ENCODE results near the gene GPR132.
"Not testable (repeated sequence)": the region's sequence is repeated elsewhere in the genome, so short reads cannot be mapped to it uniquely, and the experiment has no call there.

The GPR132 gene

DNA sequence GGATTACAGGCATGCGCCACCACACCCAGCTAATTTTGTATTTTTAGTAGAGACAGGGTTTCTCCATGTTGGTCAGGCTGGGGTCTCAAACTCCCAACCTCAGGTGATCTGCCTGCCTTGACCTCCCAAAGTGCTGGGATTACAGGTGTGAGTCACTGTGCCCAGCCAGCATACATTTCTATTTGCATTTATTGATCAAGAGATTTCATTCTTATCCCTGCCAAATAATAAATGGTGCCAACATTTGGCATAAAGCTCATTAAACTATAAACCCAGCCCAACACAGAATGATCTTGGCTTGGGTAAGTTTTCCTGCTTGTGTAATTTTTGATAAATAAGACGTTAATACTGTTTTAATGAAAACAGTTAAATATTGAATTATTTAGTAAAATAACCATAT, 29.6 kb downstream of the GPR132 start:
- DNase-seq: not testable (repeated sequence)

DNA sequence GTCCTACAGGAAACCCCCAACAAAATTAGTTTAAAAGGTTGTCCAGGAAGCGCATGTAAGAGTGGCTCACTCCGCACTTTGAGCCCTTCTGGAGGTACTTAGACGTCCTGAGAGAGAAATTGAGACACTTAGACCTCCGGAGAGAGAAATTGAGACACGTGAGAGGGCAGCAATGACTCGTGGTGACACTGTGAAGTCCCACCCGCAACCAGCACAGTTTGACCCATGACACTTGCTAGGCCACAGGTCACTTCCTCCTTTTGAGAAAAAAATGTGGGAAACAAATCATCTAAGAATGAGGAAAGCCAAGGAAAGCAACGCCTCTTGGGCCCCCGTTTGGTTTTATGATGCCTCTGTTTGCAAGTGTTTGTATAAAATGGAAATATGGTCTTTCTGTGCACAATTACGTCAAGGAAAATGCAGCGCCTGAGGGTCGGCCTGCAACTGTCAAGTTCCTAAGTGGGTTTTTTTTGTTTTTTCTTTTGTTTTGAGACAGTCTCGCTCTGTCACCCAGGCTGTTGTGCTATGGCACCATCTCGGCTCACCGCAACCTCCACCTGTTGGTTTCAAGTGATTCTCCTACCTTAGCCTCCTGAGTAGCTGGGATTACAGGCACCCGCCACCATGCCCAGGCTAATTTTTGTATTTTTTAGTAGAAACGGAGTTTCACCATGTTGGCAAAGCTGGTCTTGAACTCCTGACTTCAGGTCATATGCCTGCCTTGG, 30.8 kb downstream of the GPR132 start:
- no peak for DNase-seq

DNA sequence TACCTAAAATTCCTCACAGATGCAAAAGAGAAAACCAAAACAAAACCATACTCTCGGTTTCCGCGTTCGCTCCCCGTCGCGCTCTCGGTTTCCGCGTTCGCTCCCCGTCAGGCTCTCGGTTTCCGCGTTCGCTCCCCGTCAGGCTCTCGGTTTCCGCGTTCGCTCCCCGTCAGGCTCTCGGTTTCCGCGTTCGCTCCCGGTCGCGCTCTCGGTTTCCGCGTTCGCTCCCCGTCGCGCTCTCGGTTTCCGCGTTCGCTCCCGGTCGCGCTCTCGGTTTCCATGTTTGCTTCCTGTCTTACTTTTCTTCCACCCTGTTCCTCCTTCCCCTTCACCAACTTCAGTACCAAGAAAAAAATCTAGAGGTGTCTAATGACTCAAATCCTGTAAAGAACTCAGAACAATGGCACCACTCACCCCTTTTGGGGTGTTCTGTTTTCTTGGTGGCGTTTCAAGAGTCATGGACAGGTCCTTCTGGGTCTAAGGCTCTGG, 31.8 kb downstream of the GPR132 start:
- DNase-seq: not testable (repeated sequence)

DNA sequence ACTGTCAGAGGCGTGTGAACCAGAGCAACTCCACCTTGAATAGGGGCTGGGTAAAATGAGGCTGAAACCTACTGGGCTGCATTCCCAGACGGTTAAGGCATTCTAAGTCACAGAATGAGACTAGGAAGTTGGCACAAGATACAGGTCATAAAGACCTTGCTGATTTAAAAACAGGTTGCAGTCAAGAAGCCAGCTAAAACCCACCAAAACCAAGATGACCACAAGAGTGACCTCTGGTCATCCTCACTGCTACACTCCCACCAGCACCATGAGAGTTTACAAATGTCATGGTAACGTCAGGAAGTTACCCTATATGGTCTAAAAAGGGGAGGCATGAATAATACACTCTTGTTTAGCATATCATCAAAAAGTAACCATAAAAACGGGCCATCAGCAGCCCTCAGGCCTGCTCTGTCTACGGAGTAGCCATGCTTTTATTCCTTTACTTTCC, 32.8 kb downstream of the GPR132 start:
- DNase-seq: not testable (repeated sequence)

DNA sequence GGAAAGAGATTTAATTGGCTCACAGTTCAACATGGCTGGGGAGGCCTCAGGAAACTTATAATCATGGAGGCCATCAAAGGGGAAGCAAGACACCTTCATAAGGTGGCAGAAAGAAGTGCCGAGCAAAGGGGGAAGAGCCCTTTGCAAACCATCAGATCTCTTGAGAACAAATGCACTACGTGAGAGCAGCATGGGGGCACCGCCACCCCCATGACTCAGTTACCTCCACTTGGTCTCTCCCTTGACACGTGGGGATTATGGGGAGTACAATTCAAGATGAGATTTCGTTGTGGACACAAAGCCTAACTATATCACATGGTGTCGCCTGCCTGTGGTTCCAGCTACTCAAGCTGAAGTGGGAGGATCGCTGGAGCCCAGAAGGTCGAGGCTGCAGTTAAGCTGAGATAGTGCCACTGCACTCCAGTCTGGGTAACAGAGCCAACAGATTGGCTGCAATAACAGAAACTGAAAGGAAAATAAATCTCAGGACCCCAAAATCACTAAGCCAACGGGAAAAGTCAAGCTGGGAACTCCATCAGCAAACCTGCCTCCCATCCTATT, 34.3 kb downstream of the GPR132 start:
- no peak for DNase-seq

DNA sequence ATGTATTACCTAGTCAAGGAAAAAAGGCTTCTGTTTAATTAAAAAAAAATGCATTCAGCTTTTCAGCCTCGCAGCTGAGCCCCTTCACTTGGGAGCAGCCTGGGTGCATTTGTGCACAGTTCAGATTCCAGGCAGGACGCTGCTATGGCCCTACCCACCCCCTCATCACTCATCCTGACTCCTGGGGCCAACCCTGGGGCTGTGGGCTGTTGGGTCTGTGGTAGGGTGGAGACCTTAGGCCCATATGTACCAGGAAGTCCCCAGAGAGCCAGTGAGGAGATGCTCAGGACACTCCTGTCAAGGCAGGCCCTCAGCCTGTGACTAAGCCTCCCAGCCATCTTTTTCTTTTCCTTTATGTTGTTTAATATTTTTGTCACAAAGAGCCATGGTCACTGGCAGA, 35.0 kb downstream of the GPR132 start:
- DNase-seq: no peak

DNA sequence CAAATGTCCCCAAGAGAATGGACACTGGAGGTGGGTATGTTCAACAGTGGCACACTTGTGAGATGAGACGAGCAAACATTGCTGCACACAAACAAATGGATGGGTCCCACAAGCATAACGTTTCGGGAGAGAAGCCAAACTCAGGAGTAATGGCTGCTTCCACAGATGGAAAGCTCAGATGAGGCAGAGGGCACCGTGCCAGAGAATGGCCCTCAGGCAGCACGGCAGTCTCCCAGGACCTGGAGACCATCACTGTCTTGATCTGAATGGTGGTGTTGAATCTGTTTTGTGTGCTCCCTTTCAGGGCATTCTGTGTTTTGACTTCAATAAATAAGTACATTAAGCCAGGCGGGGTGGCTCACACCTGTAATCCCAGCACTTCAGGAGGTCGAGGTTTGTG, 35.8 kb downstream of the GPR132 start:
- DNase-seq: no peak

DNA sequence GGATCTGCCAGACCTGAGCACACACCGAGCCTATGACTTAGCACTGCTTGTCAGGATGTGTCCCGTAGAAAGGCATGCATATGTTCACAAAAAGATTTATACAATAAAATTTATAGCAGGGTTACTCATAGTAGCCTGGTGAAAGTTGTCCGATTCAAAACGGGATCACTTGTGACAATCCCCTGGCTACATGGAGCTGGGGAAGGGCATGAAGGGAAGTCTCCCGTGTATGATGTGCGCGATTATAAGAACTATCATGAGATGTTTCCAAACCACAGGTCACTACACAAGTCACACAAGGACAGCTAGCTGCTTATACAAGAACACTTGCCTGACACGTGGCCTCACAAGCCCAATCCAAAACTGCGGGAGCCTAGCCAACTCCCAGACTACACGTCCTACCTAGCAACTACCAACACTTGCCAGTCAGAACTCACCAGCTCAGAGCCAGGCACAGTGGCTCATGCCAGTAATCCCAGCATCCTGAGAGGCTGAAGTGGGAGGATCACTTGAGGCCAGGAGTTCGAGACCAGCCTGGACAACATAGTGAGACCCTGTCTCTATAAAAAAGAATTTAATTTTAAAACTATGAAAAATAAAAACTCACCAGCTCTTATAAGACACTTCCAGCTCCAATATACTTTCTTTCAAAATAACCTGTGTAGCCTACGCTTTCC, 36.8 kb downstream of the GPR132 start:
- no peak for DNase-seq

DNA sequence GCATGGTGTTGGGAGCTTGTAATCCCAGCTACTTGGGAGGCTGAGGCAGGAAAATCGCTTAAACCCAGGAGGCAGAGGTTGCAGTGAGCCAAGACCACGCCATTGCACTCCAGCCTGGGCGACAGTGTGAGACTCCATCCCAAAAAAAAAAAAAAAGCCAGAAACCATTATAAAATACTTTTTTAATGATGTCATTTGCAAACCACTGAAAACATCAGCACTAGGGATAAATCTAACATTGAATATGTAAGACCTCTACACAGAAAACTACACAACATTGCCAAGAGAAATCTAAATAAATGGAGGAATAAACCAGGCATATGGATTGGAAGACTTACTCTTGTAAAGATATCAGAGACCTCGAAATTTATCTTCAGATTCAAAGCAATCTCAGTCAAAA, 37.5 kb downstream of the GPR132 start:
- DNase-seq: not testable (repeated sequence)

DNA sequence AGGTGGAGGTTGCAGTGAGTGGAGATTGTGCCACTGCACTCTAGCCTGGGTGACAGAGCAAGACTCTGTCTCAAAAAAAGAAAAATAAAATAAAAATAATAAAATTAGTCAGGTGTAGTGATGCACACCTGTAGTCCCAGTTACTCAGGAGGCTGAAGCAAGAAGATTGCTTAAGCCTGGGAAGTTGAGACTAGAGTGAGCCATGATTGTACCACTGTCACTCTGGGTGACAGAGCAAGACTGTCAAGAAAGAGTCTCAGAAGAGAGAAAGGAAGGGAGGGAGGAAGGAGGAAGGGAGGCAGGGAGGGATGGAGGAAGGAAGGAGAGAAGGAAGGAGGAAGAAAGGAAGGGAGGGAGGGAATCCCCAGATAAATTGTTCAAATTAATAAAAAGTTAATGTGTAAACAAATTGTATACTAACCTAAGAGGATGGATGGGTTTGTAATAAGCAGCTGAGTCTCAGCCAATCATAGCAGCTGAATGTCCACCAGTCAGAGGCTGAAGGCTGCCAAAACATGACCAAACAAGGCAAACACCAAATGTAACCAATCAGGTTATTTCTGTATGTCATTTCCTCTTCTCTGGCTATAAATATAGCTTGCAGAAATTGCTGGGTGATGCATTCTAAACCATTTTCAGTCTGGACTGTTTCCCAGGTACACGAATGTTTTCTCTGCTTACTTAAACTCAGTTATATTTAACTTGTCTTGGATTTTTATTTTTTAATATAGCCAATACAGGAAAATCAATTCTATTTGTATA, 38.2 kb downstream of the GPR132 start:
- peak; percentile 44 for DNase-seq

DNA sequence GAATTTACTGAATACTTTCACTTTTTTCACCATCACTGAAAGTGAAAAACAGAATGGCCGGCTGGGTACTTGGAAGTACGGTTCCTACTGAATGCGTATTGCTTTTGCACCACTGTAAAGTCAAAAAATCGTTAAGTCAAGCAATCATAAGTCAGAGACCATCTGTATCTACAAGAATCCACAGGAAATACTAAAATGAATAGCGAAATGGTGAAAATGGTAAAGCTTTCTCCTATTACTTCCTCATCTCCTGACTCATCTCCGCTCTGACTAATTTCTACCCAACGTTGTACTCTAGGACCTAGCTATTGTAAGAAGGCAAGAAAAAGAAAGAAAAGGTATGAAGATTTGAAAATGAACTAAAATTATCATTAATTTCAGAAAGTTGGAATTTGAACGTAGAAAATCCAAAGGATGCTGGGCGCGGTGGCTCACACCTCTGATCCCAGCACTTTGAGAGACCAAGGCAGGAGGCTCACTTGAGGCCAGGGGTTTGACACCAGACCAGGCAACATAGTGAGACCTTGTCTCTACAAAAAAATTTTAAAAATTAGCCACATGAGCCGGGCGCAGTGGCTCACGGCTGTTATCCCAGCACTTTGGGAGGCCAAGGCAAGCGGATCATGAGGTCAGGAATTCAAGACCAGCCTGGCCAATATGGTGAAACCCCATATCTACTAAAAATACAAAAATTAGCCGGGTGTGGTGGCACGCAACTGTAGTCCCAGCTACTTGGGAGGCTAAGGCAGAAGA, 39.0 kb downstream of the GPR132 start:
- no peak for DNase-seq

DNA sequence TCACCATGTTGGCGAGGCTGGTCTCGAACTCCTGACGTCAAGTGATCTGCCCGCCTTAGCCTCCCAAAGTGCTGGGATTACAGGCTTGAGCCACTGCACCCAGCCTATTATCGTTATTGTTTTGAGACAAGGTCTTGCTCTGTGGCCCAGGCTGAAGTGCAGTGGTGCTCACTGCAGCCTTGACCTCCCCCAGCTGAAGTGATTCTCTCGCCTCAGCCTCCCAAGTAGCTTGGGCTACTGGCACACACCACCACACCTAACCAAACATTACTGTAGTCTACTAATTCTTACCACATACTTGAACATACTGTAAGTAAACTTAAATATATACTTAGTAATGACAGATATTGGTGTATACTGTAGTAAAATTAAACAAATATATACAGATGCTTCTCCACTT, 39.8 kb downstream of the GPR132 start:
- DNase-seq: no peak

DNA sequence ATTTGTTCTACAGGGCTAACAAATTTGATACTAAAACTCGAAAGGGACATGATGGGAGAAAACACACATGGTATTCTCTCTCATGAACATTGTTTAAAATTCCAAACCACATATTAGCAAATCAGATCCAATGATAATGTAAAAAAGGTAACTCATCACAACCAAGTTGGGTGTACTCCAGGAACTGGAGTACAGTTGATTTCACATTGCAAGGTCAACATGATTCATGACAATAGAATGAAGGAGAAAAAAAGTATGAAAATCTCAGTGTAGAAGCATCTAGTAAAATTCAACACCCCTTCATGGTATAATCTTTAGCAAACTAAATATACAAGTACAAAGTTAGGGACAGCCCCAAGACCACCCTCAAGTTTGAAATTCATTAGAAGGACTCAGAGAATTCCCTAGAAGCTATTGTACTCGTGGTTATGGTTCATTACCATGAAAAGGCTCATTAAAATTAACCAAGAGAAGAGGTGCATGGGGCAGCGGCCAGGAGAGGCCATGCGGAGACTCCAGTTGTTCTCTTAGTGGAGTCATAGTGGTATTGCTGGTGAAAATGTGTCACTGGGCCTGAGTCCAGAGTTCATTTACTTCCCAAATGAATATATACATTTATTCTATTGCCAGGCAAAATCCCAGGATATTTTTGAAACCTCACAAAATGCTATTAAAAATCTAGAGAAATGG, 41.3 kb downstream of the GPR132 start:
- no peak for DNase-seq

DNA sequence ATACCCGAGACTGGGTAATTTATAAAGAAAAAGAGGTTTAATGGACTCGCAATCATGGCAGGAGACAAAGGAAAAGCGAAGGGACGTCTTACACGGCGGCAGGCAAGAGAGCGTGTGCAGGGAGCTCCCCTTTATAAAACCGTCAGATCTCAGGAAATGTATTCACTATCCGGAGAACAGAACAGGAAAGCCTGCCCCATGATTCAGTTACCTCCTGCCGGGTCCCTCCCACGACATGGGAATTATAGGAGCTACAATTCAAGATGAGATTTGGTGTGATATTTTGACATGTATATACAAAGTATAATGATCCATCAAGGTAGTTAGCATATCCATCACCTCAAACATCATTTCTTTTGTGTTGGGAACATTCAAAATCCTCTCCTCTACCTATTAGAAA, 42.1 kb downstream of the GPR132 start:
- no peak for DNase-seq

DNA sequence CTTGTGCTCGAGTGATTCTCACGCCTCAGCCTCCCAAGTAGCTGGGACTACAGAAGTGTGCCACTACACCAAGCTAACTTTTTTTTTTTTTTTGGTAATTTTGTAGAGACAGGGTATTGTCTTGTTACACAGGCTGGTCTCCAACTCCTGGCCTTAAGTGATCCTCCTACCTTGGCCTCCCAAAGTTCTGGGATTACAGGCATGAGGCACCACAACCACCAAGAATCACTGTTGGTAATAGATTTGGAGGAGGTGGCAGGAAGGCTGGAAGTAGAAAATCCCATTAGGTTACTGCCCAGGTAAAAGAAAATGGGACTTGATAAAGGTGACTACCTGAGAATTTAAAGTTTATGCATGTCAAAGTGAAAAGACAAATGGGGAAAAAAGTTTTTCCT, 43.0 kb downstream of the GPR132 start:
- no peak for DNase-seq

DNA sequence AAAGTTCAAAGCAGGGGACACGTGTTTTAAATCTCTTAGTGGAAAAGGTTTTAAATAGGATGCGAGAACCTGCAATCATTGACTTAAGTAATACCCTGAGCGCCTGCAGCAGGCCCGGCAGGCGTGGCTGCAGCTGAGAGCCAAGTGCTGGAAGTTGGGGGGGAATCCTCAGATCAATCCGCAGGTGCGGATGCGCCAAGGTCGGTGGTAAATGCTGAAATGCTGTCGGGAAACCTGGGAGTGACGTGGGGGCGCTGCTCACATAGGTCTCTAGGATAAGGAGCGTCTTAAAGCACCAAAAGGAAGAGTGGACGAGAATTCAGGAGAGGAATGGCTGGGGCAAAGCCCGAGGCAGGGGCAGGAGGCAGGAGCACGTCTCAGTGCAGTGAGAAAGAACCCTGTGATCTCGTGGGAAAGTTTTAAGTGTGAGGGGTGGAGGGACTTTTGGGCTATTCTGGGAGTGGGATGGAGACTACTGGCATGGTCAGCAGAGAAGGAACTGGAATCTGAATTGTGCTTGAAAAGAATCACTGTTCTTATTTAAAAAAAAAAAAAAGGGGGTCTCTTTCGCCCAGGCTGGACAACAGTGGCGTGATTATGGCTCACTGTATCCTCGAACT, 43.5 kb downstream of the GPR132 start:
- peak; percentile 71 for DNase-seq

DNA sequence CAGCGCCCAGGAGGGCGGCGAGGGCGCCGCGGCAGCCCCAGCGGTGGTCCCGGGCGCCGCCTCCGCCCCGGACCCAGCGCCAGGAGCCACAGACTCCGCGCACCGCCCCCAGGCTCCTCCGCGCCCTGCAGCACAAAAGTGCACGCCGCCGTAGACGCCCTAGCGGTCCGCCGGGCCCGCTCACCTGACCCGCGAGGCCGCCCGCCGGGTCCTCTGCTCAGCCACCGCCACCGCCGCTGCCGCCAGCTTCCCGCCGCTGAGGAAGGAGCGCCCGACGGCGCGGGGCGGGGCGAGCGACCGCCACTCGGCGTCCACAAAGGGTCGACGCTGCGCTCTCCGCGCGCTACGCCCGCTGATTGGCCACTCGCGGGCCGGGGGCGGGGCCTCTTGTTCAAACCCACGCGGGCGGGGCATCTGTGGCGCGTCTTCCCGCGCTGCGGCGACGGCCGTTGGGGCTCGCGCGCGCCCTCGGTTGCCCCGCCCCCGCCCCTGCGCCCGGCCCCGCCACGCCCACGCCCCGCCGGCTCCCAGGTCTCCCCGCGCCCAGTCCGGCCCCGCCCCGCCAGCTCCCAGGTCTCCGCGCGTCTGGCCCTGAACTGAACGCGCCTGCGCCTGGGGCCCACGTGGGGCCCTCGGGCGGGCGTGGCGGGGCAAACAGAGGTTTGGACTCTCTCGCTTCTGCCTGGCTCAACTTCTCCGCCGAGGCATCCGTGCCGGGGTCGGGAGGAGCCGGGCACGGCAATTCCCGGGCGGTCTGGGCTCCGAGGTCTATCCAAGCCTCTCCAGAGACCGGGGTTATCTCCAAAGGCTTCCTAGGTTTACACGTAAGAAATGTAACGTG, 44.2 kb downstream of the GPR132 start, which contains the start of gene CDCA4:
CDCA4 (minus strand) TSS at position 269 of the 841 bp plus-strand sequence. CDS start 9,154 bp downstream, outside the sequence.
- peak; percentile 98 for DNase-seq

DNA sequence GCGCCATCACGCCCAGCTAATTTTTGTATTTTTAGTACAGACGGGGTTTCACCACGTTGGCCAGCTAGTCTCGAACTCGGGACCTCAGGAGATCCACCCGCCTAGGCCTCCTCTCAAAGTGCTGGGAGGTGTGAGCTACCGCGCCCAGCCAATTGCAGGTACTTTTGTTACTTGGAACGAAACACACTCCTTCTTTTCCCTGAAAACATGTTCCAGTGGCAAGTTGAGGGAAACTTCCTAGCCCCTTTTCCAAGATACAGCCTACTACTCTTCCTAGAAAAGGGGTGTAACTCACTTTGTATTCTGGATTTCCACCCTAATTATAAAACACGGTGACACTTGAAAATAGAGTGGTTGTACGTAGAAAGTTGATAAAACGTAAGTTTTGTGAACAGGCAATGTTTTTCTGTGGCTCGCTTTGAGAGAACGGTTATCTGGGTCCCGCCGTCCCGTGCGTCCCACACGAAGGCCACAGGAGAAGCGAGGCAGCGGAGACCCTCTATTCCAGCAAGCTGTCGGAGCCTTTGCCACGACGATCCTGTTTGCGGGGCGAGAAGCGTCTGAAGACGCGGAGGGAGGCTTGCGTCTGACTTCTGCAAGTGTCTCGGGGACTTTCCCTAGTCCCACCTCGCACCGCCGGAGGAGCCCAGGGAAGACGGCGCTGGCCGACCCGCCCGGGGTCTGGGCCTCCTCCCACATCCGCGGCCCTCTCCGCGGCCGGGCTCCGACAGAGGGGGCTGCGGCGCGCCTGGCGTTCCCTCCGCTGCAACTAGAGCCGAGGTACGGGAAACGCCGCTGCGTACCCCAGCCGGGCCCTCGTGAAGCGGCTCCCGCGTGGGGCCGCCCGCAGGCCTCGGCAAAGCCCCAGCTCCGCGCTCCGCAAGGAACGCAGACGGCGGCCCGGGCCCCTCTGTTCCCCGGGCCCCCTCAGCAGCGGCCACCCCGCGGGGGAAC, 45.1 kb downstream of the GPR132 start:
- DNase-seq: peak; percentile 57

DNA sequence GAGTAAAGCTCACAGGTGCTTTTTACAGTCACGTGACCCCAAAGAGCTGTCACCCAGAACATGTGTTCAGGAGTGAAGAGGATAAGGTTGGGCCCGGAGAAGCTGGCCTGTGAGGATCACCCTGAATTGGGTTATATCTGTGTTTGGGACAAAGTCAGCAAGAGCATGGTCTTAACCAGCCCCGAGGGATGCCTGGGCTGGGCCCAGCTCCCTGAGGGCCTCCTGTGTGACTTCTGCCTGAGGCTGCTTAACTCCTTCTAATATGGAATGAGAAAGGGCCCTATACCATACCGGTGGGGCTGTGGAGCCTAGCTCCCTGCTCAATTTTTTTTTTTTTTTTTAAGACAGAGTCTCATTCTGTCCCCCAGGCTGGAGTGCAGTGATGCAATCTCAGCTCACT, 46.8 kb downstream of the GPR132 start:
- no peak for DNase-seq

Measured in femur (tissue), 1 donor.